AG04450 (cell line): ENCODE measurements around the gene SCGB1D1. TPM values are rescaled to one million over a fixed set of nuclear protein-coding genes. Genes with fewer than 3 reads are reported as not detected.
"Not testable (repeated sequence)": the region's sequence is repeated elsewhere in the genome, so short reads cannot be mapped to it uniquely, and the experiment has no call there.

ENCODE experiments used
- CTCF ChIA-PET: fragments of 300-600, 350-600 bp; formaldehyde crosslinking; extraction: SDS; loops from one replicate; lab custom pipeline; 2022; ENCODE audit warnings: antibody characterized with exemption, inconsistent platforms; lab: Charles Lee
- POLR2A ChIA-PET: fragments of 350-600 bp; formaldehyde crosslinking; extraction: SDS; loops from one replicate; lab custom pipeline; 2021; ENCODE audit warnings: antibody characterized with exemption, inconsistent platforms; lab: Yijun Ruan, JAX
- DNase-seq: peaks from one replicate; pipeline ENCODE4 v3.0.0-alpha.2; 2011; ENCODE audit warnings: low read depth, low spot score
- H3K27ac ChIP-seq: one replicate; pipeline ENCODE4 v1.5.1; 2012; ENCODE audit warnings: low read depth, low read length, control low read depth
- H3K27me3 ChIP-seq: one replicate; pipeline ENCODE4 v1.6.0; 2012; ENCODE audit warnings: low read length; ENCODE audit not compliant: control insufficient read depth, insufficient read depth
- H3K4me3 ChIP-seq: 2 replicates; pipeline ENCODE4 v1.5.1; 2011; ENCODE audit warnings: mild to moderate bottlenecking, low read depth, low read length, control low read depth
- H3K9me3 ChIP-seq: 2 replicates; pipeline ENCODE4 v1.5.1; 2012; ENCODE audit warnings: low read length; ENCODE audit not compliant: control insufficient read depth, insufficient read depth
- CTCF ChIP-seq: IDR thresholded peaks from 2 replicates; pipeline ENCODE4 v1.5.1; 2011; ENCODE audit warnings: low read depth, low read length, control low read depth, inconsistent platforms
- polyA plus RNA-seq: library from polyadenylated mRNA; depleted of rRNA; stranded (reverse); fragments of >200 nt; gene quantifications from 2 replicates; pipeline ENCODE4 v1.2.3, GENCODE V29; 2011

The SCGB1D1 gene
- polyA plus RNA-seq, 1 experiment, result not detected

DNA sequence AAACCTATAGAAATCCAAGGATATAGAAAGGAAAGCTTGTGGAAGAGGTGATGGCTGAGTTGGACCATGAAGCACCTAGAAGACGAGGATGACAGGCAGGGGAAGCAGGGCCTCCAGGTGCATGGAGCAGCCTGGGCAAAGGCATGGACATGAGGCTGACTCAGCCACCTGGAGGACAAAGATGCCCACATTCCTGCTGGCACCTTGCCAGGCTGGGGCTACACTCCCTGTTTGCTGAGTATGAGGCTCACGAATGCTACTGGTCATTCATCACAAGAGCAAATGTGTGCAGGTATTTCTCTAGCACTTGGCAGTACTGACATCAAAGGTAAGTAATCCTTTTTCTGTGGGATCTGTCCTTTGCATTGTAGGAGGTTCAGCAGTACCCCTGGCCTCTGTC lies 11.4 kb downstream of the SCGB1D1 start:
- POLR2A ChIA-PET, result no interaction called here
- H3K27me3 ChIP-seq, result peaks cover 2% of the 10 kb centered on the region

DNA sequence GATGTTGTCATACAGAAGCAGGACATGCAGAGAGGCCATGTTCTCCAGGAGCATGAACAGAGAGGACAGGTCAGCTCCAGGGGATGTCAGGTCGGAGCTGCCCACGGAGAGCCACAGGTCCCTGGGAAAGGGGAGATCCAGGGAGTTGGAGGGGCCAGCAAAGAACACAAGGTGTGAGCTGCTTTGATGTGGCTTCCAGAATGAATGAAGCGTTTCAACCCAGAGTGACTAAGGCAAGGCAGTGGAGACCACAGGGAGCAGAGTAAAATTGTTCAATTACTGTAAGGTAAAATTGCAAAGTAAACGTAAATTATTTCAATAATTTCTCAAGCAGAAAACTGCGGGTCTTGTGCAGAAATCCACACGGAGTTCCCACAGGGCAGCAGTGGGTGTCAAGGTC lies 12.9 kb downstream of the SCGB1D1 start:
- no peaks in the 10 kb centered on the region for H3K9me3 ChIP-seq
- no peak overlapping the region for H3K27ac ChIP-seq
- peaks cover 2% of the 10 kb centered on the region for H3K27me3 ChIP-seq
- CTCF ChIA-PET, result no interaction called here
- no peak overlapping the region for H3K4me3 ChIP-seq
- POLR2A ChIA-PET, result no interaction called here
- no peak for TF ChIP-seq CTCF
- no peak for DNase-seq

More for the DNA sequence above, 11.4 kb downstream of the SCGB1D1 start:
- Histone ChIP-seq H3K27ac (no peak overlapping the region), H3K9me3 (no peaks in the 10 kb centered on the region), H3K4me3 (no peak overlapping the region)
- no peak for DNase-seq
- CTCF ChIA-PET, result no interaction called here
- no peak for TF ChIP-seq CTCF

DNA sequence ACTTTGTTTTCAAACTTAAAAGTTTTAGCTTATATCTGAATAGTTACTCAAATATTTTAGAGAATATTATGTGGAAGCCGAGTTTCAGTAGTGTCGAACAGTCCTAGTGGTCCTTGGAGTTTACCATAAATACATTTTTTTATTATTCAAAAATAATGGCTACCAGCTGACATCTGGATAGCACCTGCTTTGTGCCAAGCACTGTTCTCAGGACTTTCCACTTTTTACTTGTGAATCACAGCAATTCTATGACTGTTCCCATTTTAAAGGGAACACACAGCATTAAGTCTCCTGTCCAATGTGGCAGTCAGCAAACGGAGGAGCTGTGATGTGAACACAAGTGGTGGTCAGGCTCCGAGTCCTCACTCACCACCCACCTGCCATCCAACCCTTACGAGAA lies 14.4 kb downstream of the SCGB1D1 start:
- no peak overlapping the region for H3K4me3 ChIP-seq
- no peak for TF ChIP-seq CTCF
- no peak overlapping the region for H3K27ac ChIP-seq
- no peaks in the 10 kb centered on the region for H3K9me3 ChIP-seq
- CTCF ChIA-PET, result interaction anchor here (0.7 to 1.5 kb wide), 3 partner anchors 13 to 334 kb away, joined by 3 to 6 read pairs (median 3); no protein-coding TSS in a partner anchor
- H3K27me3 ChIP-seq, result peaks cover 2% of the 10 kb centered on the region
- POLR2A ChIA-PET, result no interaction called here
- no peak for DNase-seq

DNA sequence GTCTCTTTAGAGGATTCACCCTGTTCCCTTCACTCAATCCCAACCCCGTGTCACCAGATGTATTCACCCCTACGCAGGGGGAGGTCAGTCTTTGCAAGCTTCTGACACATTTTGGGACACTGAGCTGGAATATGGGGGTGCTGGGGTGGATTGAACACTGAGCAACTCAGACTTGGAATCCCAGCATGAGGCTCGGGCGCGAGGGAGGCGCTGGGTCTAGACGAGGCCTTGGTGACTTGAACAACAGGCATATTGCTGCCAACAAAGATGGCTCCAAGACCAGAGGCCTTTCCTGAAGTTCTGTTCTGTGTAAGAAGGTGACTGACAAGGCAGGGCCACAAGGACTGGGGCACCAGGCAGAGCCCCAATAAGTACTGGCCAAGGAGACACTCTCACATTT lies 15.4 kb downstream of the SCGB1D1 start:
- ChIA-PET POLR2A (no interaction called here), CTCF (no interaction called here)
- H3K27ac ChIP-seq, result no peak overlapping the region
- no peak for TF ChIP-seq CTCF
- no peak for DNase-seq
- no peaks in the 10 kb centered on the region for H3K9me3 ChIP-seq
- no peak overlapping the region for H3K4me3 ChIP-seq
- peaks cover 3% of the 10 kb centered on the region for H3K27me3 ChIP-seq

- DNase-seq, H3K27me3 ChIP-seq, POLR2A ChIA-PET, H3K27ac ChIP-seq, H3K4me3 ChIP-seq, H3K9me3 ChIP-seq: not testable (repeated sequence)
- CTCF ChIA-PET, result interaction anchor here (1.3 kb wide), 1 partner anchor 35 kb away, joined by 4 read pairs; no protein-coding TSS in a partner anchor
Measured at GRCh38 chr11:62206276-62207066, 16.5 kb downstream of the SCGB1D1 start.
